ENCODE measurements around the gene C19orf85.
A peak's percentile ranks its signal among the peaks of the same experiment; 100 is the strongest.

C19orf85 gene

DNA sequence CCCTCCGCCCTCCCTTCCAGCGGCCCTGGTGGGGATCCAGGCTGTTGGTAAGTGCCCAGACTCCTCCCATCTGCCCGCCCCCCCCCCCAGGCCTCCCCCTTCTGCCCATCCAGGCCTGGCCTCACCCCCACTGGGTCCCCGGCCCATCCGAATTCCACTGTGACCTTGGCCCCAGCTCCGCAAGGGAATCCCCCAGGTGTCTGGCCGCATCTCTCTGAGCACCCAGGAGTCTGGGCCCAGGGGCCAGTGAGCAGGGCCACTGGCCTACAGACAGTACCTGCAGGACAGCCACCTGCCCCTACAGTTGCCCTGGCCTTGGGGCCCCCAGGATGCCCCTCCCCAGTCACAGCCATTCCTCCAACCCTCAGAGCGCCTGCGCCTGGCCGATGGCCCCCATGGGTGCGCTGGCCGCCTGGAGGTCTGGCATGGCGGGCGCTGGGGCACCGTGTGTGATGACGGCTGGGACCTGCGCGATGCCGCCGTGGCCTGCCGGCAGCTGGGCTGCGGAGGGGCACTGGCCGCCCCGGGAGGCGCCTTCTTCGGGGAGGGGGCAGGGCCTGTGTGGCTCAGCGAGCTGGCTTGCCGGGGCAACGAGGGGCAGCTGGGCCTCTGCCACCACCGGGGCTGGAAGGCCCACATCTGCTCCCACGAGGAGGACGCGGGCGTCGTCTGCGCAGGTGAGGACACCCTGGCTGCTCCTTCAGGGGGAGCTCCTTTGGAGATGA lies 24.6 kb upstream of the C19orf85 start:
- DNase-seq, result no peak

GRCh38 chr19:55487924-55488687 lies 23.6 kb upstream of the C19orf85 start, which contains the start of gene SSC5D:
SSC5D (plus strand) TSS chr19:55488436; CDS start chr19:55488590, 154 bp downstream.
- no peak for DNase-seq

GRCh38 chr19:55486971-55487923 lies 22.7 kb upstream of the C19orf85 start:
- DNase-seq, result no peak

DNA sequence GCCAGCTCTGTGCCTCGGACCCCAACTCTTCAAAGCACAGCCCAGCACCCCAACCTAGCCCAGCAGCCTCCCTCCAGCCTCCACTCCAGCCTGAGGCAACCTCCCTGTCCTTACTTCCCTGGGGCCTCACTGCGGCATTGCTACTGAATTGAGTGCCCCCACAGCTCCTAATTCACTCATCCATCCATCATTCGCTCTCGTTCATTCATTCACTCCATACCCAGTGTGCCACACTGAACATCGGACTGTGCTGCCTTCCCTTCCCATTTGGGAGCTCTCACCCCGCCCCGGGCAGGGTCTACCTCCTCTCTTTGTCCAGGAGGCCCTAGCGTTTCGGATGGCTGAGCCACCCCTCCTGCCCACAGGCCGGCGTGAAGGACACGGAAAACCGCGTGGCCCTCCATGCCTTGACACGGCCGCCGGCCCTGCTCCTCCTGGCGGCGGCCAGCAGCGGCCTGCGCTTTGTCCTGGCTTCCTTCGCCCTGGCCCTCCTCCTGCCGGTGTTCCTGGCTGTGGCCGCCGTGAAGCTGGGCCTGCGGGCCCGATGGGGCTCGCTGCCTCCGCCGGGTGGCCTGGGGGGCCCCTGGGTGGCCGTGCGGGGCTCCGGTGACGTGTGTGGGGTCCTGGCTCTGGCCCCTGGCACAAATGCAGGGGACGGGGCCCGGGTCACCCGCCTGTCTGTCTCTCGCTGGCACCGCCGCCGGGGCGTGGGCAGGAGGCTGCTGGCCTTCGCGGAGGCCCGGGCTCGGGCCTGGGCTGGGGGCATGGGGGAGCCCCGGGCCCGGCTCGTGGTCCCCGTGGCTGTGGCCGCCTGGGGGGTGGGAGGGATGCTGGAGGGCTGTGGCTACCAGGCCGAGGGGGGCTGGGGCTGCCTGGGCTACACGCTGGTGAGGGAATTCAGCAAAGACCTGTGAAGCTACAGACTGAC lies 21.8 kb upstream of the C19orf85 start:
- DNase-seq, result no peak

DNA sequence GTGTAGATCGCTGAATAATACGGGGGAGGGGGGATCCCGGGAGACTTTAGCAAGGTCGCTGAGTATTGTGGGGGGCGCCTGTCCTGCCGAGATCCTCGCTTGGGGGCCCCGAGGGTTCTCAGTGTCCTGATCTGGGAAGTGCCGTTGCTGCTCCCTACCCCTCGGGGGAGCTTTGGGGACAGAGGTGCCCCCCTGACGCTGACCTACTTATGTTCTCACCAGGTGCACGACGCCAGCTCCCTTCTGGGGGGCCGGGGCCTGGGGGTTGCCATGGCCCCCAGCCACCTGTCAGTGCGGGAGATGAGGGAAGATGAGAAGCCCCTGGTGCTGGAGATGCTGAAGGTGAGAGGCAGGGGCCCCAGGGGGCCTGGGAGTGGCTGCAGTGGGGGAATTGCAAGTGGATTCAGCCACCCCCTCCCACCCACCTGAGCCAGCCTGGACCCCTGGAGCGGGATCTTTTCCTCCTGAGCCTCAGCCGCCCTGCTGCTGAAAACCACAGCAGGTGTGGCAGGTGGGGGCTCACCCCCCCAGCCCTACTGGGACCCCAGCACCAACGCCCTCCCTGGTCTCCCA lies 21.0 kb upstream of the C19orf85 start:
- DNase-seq, result no peak

GRCh38 chr19:55484593-55485438 lies 20.3 kb upstream of the C19orf85 start, which contains the start of gene NAT14:
NAT14 (plus strand) TSS chr19:55485188; CDS start chr19:55485709, 521 bp downstream.
- DNase-seq, result peak; percentile 72

DNA sequence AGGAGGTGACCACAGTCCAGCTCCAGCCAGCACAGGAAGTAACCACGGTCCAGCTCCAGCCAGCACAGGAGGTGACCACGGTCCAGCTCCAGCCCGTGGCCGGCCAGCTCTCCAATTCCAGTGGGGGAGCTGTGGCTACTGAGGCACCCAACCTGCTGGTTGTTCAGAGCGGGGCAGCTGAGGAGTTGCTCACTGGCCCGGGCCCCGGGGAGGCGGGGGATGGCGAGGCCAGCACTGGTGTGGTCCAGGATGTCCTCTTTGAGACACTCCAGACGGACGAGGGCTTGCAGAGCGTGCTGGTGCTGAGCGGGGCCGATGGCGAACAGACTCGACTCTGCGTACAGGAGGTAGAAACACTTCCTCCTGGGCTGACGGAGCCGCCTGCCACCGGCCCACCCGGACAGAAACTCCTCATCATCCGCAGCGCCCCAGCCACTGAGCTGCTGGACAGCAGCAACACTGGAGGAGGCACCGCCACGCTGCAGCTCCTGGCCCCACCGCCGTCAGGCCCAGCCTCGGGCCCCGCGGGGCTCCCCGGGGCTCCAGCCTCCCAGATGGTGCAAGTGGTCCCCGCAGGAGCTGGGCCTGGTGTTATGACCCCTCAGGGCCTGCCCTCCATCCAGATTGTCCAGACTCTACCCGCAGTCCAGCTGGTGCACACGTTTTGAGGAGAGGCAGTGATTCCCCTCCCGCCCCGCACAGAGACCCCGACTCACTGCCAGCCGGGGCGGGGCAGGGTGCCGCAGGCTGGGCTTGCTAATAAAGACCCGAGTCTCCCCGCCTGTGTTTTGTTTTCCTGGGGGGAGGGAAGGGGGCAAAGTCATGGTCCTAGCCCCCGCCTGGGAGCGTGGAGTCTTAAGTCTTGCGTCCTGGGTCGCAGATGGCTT lies 19.4 kb upstream of the C19orf85 start:
- DNase-seq, result no peak

DNA sequence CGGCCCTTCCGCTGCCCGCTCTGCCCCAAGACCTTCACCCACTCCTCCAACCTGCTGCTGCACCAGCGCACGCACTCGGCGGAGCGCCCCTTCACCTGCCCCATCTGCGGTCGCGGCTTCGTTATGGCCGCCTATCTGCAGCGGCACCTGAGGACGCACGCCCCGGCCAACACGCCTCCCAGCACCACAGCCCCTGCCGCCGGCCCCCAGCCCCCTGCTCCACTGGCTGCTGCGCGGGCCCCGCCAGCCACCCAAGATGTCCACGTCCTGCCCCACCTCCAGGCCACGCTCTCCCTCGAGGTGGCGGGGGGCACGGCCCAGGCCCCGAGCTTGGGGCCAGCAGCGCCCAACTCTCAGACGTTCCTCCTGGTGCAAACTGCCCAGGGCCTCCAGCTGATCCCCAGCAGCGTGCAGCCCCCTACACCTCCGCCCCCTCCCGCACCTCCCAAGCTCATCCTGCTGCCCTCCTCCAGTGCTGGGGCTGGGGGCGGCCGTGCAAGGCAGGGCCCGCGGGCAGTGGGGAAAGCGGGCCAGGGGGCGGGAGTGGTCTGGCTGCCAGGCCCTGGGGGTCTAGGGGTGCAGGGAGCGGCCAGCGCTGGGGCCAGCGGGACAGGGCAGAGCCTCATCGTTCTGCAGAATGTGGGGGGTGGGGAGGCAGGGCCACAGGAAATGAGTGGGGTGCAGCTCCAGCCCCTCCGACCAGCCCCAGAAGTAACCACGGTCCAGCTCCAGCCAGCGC lies 18.6 kb upstream of the C19orf85 start:
- no peak for DNase-seq

GRCh38 chr19:55482156-55482961 lies 17.8 kb upstream of the C19orf85 start:
- DNase-seq, result no peak

GRCh38 chr19:55481794-55482155 lies 17.2 kb upstream of the C19orf85 start:
- no peak for DNase-seq

DNA sequence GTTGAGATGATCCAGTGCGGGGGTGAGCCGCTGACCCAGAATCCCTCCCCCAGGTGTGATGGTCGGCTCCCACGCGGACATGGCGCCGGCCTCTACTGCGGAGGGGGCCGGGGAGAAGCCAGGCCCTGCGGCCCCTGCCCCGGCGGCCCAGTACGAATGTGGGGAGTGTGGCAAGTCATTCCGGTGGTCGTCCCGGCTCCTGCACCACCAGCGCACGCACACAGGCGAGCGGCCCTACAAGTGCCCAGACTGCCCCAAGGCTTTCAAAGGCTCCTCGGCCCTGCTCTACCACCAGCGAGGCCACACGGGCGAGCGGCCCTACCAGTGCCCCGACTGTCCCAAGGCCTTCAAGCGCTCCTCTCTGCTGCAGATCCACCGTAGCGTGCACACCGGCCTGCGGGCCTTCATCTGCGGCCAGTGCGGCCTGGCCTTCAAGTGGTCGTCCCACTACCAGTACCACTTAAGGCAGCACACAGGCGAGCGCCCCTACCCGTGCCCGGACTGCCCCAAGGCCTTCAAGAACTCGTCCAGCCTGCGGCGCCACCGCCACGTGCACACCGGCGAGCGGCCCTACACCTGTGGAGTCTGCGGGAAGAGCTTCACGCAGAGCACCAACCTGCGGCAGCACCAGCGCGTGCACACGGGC lies 16.7 kb upstream of the C19orf85 start:
- DNase-seq, result no peak

DNA sequence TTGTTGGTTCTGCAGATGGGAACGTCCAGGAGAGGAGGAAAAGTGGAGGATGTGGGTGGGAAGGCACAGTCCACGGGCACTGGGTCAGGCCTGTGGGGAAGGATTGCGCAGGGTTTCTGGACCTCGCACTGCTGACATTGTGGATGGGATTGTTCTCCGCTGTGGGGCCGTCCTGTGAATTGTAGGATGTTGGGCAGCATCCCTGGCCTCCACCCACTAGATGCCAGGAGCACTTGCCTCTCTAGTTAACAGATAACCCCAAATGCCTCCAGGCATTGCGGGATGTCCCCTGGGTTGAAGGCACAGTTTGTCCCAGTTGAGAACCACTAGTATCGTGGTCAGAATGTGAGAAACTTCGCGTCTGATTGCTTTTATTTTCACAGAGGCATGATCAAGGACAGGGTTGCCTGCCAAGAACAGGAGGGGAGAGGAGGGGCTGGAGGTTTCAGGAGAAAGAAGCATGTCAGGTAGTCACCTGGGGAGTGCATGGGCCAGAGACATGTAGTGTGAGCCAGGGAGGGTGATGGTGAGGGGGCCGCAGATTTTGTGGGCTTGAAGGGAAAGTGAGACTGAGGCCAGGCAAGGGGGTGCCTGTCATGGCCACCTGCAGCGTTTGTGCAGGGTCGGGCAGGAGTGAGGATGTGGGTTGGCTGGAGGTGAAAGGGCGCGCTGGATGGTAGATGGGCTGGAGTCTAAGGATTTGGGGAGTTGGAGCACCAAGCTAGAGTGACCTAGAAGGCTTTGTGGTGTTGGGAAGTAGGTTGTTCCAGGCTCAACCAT lies 15.1 kb upstream of the C19orf85 start:
- no peak for DNase-seq

- DNase-seq, result no peak
Observed at GRCh38 chr19:55479045-55479444, 14.5 kb upstream of the C19orf85 start.

DNA sequence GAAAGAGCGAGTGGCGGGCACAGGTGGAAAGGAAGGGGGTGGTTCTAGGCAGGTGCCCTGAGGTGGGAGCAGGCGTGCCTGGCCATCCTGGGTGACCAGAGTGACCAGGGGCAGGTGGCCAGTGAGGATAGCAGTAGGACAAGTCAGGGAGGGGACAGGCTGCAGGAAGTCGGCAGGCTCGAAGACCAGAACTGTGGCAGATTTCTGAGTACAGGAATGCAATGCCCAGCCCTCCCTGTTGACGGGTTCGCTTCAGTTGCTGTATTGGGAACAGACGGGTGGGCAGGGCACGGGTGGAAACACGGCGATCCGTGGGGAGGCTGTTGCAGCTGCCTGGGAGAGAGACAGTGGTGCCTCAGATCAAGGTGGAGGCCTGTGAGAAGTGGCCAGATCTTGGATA lies 13.8 kb upstream of the C19orf85 start:
- no peak for DNase-seq

GRCh38 chr19:55477905-55478304 lies 13.4 kb upstream of the C19orf85 start:
- DNase-seq, result no peak

- peak; percentile 97 for DNase-seq
Observed at GRCh38 chr19:55476100-55476775, 11.7 kb upstream of the C19orf85 start, which contains the start of gene ZNF628. ZNF628 (plus strand) TSS chr19:55476617; CDS start chr19:55479911, 3,294 bp downstream.

All from CD4-positive, alpha-beta T cell treated with Interleukin-21 for 1 hour (primary cell).